ENCODE data around the gene PDXP.

GRCh38 chr22:37633089-37633624 is 25.4 kb upstream of the PDXP start:
- TF ChIP-seq CTCF (conservative IDR thresholded peaks at IDR 0.05 in 1 of 2, IDR thresholded peaks at IDR 0.05 in 1 of 2; ENCODE audit: low read depth in 1 of 2, low read length in 2 of 2): no peak
- TF ChIP-seq EZH2 (IDR thresholded peaks at IDR 0.05; ENCODE audit: low read length, missing control alignments): no peak
